ENCODE measurements around the gene FRYL.

- TF ChIP-seq EP300 (IDR thresholded peaks at IDR 0.05; ENCODE audit: borderline replicate concordance) (no peak), FOXM1 (IDR thresholded peaks at IDR 0.05; ENCODE audit: borderline replicate concordance, low read depth) (no peak), YY1 (IDR thresholded peaks at IDR 0.05; ENCODE audit: low read depth) (no peak), RAD21 (IDR thresholded peaks at IDR 0.05; ENCODE audit: low read depth) (no peak), TCF12 (IDR thresholded peaks at IDR 0.05; ENCODE audit: low read depth) (no peak), REST (IDR thresholded peaks at IDR 0.05; ENCODE audit: low read depth) (no peak)
- TF ChIP-seq, protein P1, sequence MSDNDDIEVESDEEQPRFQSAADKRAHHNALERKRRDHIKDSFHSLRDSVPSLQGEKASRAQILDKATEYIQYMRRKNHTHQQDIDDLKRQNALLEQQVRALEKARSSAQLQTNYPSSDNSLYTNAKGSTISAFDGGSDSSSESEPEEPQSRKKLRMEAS (IDR thresholded peaks at IDR 0.05): no peak
Measured at GRCh38 chr4:48722509-48723446, 57.3 kb downstream of the FRYL start.
